Mucosa of stomach (tissue), 1 donor: ENCODE measurements around the gene KLHL29.

Source experiments
- H3K27me3 ChIP-seq: one replicate; pipeline ENCODE4 v1.7.0; 2013; ENCODE audit warnings: mild to moderate bottlenecking, low read length; ENCODE audit not compliant: control insufficient read depth, insufficient read depth
- H3K36me3 ChIP-seq: one replicate; pipeline ENCODE4 v1.7.0; 2013; ENCODE audit warnings: low read length; ENCODE audit not compliant: control insufficient read depth, insufficient read depth
- H3K4me1 ChIP-seq: one replicate; pipeline ENCODE4 v1.7.0; 2013; ENCODE audit warnings: mild to moderate bottlenecking, low read length; ENCODE audit not compliant: control insufficient read depth, insufficient read depth
- H3K4me3 ChIP-seq: one replicate; pipeline ENCODE4 v1.7.0; 2013; ENCODE audit warnings: low read length
- H3K9ac ChIP-seq: one replicate; pipeline ENCODE4 v1.7.0; 2013; ENCODE audit warnings: mild to moderate bottlenecking, low read length, moderate library complexity
- H3K9me3 ChIP-seq: one replicate; pipeline ENCODE4 v1.7.0; 2013; ENCODE audit warnings: mild to moderate bottlenecking, low read length, moderate library complexity; ENCODE audit not compliant: control insufficient read depth
- donor health status: Pancreatic carcinoma.

KLHL29 gene

DNA sequence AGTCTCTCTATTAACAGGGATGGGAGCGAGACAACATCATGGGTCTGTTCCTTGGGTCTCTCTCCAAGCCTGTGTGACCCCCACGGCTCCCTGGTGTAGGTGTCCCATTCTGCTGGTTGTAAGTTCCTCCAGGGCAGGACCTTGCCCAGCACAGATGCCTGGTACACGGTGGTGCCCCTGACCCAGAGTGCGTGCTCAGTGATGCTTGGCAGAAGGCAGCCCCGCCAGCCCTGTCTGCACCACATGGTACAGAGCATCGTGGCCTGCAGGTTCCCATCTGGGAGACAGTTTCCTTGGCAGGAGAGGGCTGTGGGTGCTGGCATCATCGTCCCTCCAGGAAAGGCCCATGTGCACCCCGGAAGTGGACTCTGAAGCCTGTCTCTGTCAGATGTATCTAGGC is 249.0 kb downstream of the KLHL29 start:
- no peaks in the 10 kb centered on the region for H3K4me1 ChIP-seq
- H3K36me3 ChIP-seq = no peaks in the 10 kb centered on the region
- H3K27me3 ChIP-seq = no peaks in the 10 kb centered on the region
- no peak overlapping the region for H3K9ac ChIP-seq
- no peaks in the 10 kb centered on the region for H3K9me3 ChIP-seq
- no peak overlapping the region for H3K4me3 ChIP-seq

DNA sequence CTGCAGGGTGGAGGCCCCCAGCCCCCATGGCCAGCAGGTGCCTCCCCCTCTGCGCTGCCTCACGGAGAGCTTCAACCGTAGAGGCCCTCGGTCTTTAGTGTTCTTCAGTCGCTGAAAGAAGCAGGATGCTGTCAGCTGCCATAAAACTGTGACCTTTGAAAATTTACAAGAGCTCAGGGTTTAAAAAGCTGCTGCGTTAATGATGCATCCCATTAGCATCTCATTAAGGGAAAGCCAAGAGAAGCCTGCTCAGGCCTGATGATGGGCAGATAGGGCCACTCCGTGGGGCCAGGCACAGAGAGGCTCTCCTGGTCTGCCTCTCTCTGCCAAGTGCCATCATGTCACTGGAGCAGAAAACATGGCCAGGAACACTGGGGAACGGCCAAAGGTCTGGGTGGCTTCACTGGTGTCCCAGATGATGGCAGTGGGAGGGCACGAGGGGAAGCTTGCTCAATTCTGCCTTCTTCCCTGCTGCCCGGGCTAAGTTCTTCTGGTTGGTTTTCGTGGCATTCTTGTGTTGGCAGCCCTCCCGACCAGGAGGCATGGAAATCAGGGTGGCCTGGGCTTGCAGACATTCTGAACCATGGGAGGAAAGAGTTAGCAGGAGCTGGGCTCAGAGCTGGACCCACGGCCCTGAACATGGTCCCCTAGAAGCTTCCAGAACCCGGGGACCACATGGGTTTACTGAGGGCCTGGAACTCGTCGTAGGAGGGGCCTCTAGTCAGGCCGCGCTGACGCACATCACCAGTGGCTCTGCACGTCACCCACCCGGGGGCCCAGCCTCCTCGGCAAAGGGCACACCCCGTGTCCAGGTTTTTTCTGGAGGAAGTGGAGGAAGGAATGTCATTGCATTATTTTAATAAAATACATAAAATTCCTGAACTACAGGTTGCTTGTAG is 250.7 kb downstream of the KLHL29 start:
- no peak overlapping the region for H3K9ac ChIP-seq

DNA sequence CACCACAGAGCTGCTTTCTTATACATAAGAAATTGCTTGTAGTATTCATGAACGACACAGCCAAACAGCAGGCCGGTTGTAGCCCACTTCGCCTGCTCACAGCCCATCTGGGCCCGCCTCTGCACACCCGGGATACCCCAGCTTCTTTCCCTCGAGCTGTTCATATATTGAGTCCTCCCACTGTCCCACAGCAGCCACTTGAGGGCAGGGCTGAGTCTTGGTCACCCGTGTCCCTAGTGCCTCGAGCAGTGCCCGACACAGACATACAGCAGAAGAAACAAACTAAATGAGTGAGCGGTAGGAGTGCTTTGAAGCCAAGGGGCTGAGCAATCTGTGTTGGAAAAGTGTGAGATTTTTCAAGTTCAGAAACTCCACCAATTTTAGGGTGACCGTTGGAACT is 251.4 kb downstream of the KLHL29 start:
- H3K36me3 ChIP-seq = no peaks in the 10 kb centered on the region
- H3K9ac ChIP-seq = no peak overlapping the region
- no peaks in the 10 kb centered on the region for H3K27me3 ChIP-seq
- H3K4me3 ChIP-seq = no peak overlapping the region
- no peaks in the 10 kb centered on the region for H3K9me3 ChIP-seq
- no peaks in the 10 kb centered on the region for H3K4me1 ChIP-seq

More for the DNA sequence above, 250.7 kb downstream of the KLHL29 start:
- H3K36me3 ChIP-seq = no peaks in the 10 kb centered on the region
- H3K4me3 ChIP-seq = no peak overlapping the region
- H3K27me3 ChIP-seq = no peaks in the 10 kb centered on the region
- H3K4me1 ChIP-seq = no peaks in the 10 kb centered on the region
- no peaks in the 10 kb centered on the region for H3K9me3 ChIP-seq

DNA sequence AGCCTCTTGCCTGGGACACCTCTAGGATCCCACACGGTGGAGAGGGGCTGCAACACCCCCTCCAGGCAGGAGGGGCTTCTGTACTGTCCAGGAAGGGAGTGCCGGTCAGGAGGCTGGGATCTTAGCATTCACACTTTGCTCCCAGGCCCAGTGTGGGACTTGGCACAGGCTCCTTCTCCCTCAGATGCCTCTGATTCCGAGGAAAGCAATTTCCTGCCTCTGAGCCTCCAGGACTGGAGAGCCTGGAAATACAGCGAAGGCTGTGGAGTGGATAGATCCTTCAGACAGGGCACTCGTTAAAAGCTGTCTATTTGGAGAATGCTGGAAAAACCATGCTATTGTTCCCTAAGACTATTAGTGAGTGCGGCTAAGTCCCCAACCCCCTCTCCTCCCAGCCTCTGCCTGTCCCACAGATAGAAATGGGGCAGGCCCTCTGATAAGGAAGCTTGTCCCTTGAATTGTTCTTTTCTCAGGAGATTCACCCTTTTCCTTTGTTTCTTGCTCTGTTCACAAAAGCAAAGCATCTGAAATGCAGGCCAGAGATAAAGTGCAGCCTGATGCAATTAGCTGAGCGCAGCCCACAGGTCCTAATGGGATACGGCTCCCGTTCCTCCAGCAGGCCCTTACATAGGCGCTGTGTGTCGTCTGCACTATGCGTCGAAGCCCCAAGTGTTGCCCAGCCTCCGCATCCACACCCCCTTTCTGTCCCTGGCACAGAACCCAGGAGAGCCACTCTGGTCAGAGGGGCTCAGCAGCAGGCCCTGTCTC is 252.2 kb downstream of the KLHL29 start:
- no peaks in the 10 kb centered on the region for H3K9me3 ChIP-seq
- H3K36me3 ChIP-seq = no peaks in the 10 kb centered on the region
- H3K4me3 ChIP-seq = no peak overlapping the region
- H3K9ac ChIP-seq = no peak overlapping the region
- H3K4me1 ChIP-seq = no peaks in the 10 kb centered on the region
- H3K27me3 ChIP-seq = no peaks in the 10 kb centered on the region

DNA sequence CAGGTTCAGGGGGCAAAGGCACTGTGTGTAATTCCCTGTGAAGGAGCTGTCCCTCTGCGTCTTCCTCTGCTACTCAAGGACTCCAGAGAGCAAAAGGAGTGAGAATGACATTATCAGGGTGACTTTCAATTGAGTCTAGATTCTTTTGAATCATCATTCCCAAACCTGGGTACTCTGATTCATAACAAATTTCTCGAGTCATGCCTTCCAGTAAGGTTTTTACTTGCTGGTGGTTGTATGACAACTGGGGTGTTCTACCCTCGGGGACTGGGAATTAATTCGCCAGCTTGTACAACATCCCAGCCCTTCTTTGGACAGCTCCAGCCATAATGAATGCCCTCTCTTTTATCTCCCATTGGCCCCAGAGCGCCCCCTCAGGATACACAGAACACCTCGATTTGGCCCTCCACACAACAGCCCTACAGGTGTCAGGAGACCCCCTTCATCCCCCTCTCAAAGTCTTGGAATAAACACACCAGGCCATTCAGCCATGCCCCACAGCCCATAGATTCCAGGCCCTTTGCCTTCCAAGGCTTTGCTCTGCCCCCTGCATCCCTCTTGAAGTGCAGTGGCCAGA is 254.5 kb downstream of the KLHL29 start:
- no peaks in the 10 kb centered on the region for H3K9me3 ChIP-seq
- no peaks in the 10 kb centered on the region for H3K36me3 ChIP-seq
- H3K27me3 ChIP-seq = no peaks in the 10 kb centered on the region

DNA sequence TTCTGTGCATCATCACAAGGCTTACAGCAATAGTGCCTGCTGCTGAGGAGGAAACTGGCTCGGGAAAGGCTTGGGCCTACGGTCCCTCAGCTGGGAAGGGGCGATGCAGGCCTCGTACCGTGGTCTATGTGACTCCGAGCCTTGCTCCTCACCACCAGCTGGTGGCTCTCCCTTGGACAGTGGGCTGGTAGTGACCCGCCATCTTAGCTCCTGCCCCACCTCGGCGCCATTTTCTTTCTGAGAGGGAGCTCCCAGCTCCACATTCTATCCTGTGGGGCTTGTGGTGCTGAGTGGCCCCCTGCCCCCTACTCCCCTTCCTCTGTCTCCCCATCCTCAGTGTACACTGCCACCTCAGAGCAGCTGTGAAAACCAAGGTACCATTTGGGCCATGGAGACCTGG is 255.7 kb downstream of the KLHL29 start:
- H3K36me3 ChIP-seq = no peaks in the 10 kb centered on the region
- H3K9ac ChIP-seq = no peak overlapping the region
- no peak overlapping the region for H3K4me3 ChIP-seq
- no peaks in the 10 kb centered on the region for H3K9me3 ChIP-seq
- no peaks in the 10 kb centered on the region for H3K4me1 ChIP-seq
- H3K27me3 ChIP-seq = no peaks in the 10 kb centered on the region

More for the DNA sequence above, 254.5 kb downstream of the KLHL29 start:
- no peaks in the 10 kb centered on the region for H3K4me1 ChIP-seq
- no peak overlapping the region for H3K4me3 ChIP-seq
- H3K9ac ChIP-seq = no peak overlapping the region

DNA sequence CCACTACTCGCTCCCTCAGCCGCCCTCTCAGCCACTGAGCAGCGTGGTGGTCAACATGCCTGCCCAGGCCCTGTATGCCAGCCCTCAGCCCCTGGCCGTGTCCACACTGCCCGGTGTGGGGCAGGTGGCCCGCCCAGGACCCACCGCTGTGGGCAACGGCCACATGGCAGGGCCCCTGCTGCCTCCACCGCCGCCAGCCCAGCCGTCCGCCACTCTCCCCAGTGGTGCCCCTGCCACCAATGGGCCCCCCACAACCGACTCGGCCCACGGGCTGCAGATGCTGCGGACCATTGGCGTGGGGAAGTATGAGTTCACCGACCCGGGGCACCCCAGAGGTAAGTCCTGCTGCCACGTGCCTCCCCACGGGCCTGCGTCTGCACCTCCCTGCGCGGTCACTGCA is 257.5 kb downstream of the KLHL29 start:
- H3K27me3 ChIP-seq = no peaks in the 10 kb centered on the region
- no peaks in the 10 kb centered on the region for H3K9me3 ChIP-seq
- H3K4me1 ChIP-seq = no peaks in the 10 kb centered on the region
- H3K36me3 ChIP-seq = no peaks in the 10 kb centered on the region
- H3K4me3 ChIP-seq = no peak overlapping the region
- H3K9ac ChIP-seq = no peak overlapping the region

DNA sequence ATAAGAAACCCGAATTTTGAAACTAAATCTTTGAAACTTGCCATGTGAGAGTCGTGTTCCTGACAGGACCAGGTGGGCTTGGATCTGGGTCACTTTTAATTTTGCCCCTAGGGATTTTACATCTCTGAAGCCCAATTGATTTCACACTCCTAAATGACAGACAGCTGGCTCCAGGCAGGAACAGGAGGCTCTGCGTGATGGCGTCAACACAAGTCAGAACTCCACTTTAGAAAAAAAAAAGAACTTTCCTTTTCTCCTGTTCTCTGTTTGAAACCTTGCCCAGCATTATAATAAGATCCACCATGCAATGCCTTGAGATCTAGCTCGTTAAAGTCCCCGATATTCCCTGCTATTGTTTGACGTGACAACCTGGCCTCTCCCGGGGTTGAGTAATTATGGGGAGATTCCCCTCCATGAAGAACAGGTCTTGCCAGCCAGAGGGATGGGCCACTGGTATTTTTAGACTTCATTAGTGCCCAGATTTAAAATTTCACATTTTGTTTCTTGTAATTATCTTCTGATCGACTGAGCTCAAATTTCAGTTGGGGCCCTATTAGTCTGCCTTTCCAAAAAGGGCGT is 260.3 kb downstream of the KLHL29 start:
- Histone ChIP-seq H3K4me1 (no peaks in the 10 kb centered on the region), H3K9me3 (no peaks in the 10 kb centered on the region), H3K4me3 (no peak overlapping the region), H3K36me3 (no peaks in the 10 kb centered on the region), H3K9ac (no peak overlapping the region), H3K27me3 (no peaks in the 10 kb centered on the region)

DNA sequence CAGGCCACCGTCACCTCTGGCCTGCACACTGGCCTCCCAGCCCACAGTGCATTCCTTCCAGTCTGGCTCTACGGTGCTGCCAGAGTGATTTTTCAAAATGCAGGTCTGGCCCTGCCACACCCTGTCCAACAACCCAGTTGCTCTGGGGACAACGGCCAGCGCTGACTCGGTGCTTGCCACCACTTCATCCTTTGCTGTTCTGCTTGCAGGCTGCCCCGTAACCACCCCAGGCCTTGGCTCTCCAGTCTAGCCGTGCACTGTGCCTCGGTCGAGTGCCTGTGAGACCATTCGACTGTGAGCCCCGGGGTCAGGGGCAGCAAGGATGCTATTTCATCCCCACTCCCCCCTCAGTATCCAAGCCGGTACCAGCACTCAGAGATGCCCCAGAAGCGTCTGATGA is 262.6 kb downstream of the KLHL29 start:
- H3K27me3 ChIP-seq = no peaks in the 10 kb centered on the region
- H3K36me3 ChIP-seq = no peaks in the 10 kb centered on the region
- H3K9me3 ChIP-seq = no peaks in the 10 kb centered on the region
- no peak overlapping the region for H3K4me3 ChIP-seq
- no peak overlapping the region for H3K9ac ChIP-seq
- H3K4me1 ChIP-seq = no peaks in the 10 kb centered on the region

DNA sequence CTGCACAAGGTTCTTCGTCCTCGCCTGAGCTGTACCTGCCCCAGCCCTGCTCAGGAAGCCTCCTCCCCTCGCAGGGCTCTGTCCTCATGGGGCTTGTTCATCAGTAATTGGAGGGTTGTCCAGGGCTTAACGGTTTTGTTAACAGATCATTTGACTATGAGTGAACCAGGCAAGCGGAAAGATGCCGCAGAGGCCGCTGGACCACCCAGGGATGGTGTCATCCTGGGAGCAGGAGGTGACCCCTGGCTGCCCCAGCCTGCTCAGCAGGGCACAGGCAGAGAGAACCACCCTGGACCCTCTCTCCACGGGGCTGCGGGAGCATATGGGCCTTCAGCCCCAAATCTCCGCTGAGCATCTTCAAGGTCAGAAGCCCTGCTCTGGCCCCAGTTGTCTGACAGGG is 264.3 kb downstream of the KLHL29 start:
- no peaks in the 10 kb centered on the region for H3K36me3 ChIP-seq
- H3K27me3 ChIP-seq = no peaks in the 10 kb centered on the region
- no peaks in the 10 kb centered on the region for H3K9me3 ChIP-seq
- H3K9ac ChIP-seq = no peak overlapping the region
- no peaks in the 10 kb centered on the region for H3K4me1 ChIP-seq
- no peak overlapping the region for H3K4me3 ChIP-seq

DNA sequence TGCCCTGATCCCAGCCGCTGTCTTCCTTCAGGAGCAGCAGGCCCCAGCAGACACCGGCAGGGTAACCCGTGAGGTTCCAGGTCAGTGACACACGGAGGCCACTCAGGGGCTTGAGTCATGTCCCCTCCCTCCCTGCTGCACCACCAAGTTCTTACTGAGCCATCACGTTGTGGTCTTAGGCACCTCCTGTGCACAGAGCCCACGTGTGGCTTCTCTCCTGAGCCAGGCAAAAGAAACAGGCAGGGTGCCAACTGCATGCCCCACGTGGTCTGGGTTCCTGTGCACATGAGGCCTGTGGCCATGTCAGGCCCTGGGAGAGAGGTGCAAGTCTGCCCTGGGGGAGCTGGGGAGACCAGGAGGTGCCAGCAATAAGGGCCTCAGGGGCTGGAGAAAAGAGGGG is 264.8 kb downstream of the KLHL29 start:
- Histone ChIP-seq H3K27me3 (no peaks in the 10 kb centered on the region), H3K36me3 (no peaks in the 10 kb centered on the region), H3K9me3 (no peaks in the 10 kb centered on the region), H3K4me3 (no peak overlapping the region), H3K4me1 (no peaks in the 10 kb centered on the region), H3K9ac (no peak overlapping the region)
